Vagina (tissue), 2 donors: ENCODE measurements around the gene DNMT3A. TPM values are rescaled to one million over a fixed set of nuclear protein-coding genes. Genes with fewer than 3 reads are reported as not detected.
A peak's percentile ranks its signal among the peaks of the same experiment; 100 is the strongest.

ENCODE experiments used
- DNase-seq, 2 donors: peaks; one replicate each; pipeline ENCODE4 v3.0.0-alpha.2; 2017; ENCODE audit errors: extremely low spot score in 2 of 2
- H3K27ac ChIP-seq: fragments of 200-600 bp; sonication (generic); one replicate; pipeline ENCODE4 v1.5.1; 2019
- H3K27me3 ChIP-seq: fragments of 200-600 bp; sonication (generic); one replicate; pipeline ENCODE4 v1.5.1; 2019
- H3K36me3 ChIP-seq, 2 donors: fragments of 200-600 bp; sonication (generic); one replicate each; pipeline ENCODE4 v1.5.1; 2017 to 2019
- H3K4me1 ChIP-seq: fragments of 200-600 bp; sonication (generic); one replicate; pipeline ENCODE4 v1.5.1; 2019
- H3K4me3 ChIP-seq, 2 donors: fragments of 200-600 bp; sonication (generic); 1 replicate in 1 of 2; 2 replicates in 1 of 2; pipeline ENCODE4 v1.5.1; 2016 to 2019
- H3K9me3 ChIP-seq: fragments of 200-600 bp; sonication (generic); one replicate; pipeline ENCODE4 v1.5.1; 2019
- CTCF ChIP-seq, 3 experiments: fragments of 450-650 bp in 2 of 3; fragments of 200-600 bp in 1 of 3; sonication (generic) in 1 of 3; IDR thresholded peaks; one replicate each; pipeline ENCODE4 v1.5.1; 2017 to 2019; ENCODE audit warnings: antibody characterized with exemption in 3 of 3, mild to moderate bottlenecking in 2 of 3, moderate library complexity in 2 of 3
- POLR2A ChIP-seq, 2 donors: fragments of 450-650 bp; IDR thresholded peaks; one replicate each; pipeline ENCODE4 v1.6.1; 2017; ENCODE audit warnings: antibody characterized with exemption in 2 of 2, mild to moderate bottlenecking in 2 of 2, moderate library complexity in 2 of 2
- POLR2AphosphoS5 ChIP-seq, 2 donors: sonication (generic); formaldehyde crosslinking; IDR thresholded peaks; one replicate each; pipeline ENCODE4 v1.9.0; 2017; ENCODE audit warnings: antibody characterized with exemption in 2 of 2, mild to moderate bottlenecking in 2 of 2, low read depth in 1 of 2; ENCODE audit not compliant: insufficient read depth in 1 of 2
- intact Hi-C: fragments of 100-400 bp; cut with DNase I; formaldehyde crosslinking; loops from one replicate; pipeline ENCODE4 v1.15.1; 2023
- microRNA counts, 2 donors: library from miRNA; unstranded; fragments of <30 nt; microRNA quantifications; one replicate each; lab custom pipeline; 2016 to 2017
- microRNA-seq: library from miRNA; unstranded; fragments of <30 nt; microRNA quantifications from one replicate; pipeline ENCODE4, GENCODE V29; 2017; ENCODE audit warnings: borderline number of aligned reads, borderline replicate concordance
- small RNA-seq: library from RNA; depleted of rRNA; stranded (forward); fragments of <200 nt; gene quantifications from one replicate; pipeline ENCODE3, GENCODE V24; 2016
- total RNA-seq: library from RNA; depleted of rRNA; stranded (reverse); fragments of >200 nt; gene quantifications from one replicate; pipeline ENCODE4 v1.2.3, GENCODE V29; 2016

The DNMT3A gene
- total RNA-seq, 1 donor from 2014 or later: 28.0 TPM

GRCh38 chr2:25188405-25188804 is 153.3 kb downstream of the DNMT3A start:
- no peak for TF ChIP-seq CTCF (IDR thresholded peaks at IDR 0.05)
- H3K36me3 ChIP-seq: no peaks in the 10 kb centered on the region
- H3K4me3 ChIP-seq: no peak overlapping the region
- H3K27ac ChIP-seq: no peak overlapping the region
- no peaks in the 10 kb centered on the region for H3K9me3 ChIP-seq
- H3K4me1 ChIP-seq: no peaks in the 10 kb centered on the region
- no peaks in the 10 kb centered on the region for H3K27me3 ChIP-seq
- no peak for DNase-seq
- intact Hi-C loops: no loop called here

GRCh38 chr2:25187729-25188350 is 153.9 kb downstream of the DNMT3A start:
- Histone ChIP-seq H3K36me3 (no peaks in the 10 kb centered on the region), H3K27ac (no peak overlapping the region), H3K27me3 (no peaks in the 10 kb centered on the region), H3K4me1 (no peaks in the 10 kb centered on the region), H3K4me3 (no peak overlapping the region), H3K9me3 (no peaks in the 10 kb centered on the region)
- no peak for TF ChIP-seq POLR2AphosphoS5 (IDR thresholded peaks at IDR 0.05; ENCODE audit: insufficient read depth in 1 of 2, low read depth in 1 of 2)
- no peak for TF ChIP-seq CTCF (IDR thresholded peaks at IDR 0.05)
- no peak for TF ChIP-seq POLR2A (IDR thresholded peaks at IDR 0.05)
- DNase-seq: no peak
- intact Hi-C loops: no loop called here

GRCh38 chr2:25184254-25184653 is 157.5 kb downstream of the DNMT3A start:
- H3K27me3 ChIP-seq: no peaks in the 10 kb centered on the region
- no peak overlapping the region for H3K4me3 ChIP-seq
- no peaks in the 10 kb centered on the region for H3K4me1 ChIP-seq
- DNase-seq: no peak
- no peaks in the 10 kb centered on the region for H3K9me3 ChIP-seq
- TF ChIP-seq POLR2AphosphoS5 (IDR thresholded peaks at IDR 0.05; ENCODE audit: insufficient read depth in 1 of 2, low read depth in 1 of 2): peak in 1 of 2 donors; percentile 79
- no peak for TF ChIP-seq POLR2A (IDR thresholded peaks at IDR 0.05)
- H3K36me3 ChIP-seq: no peaks in the 10 kb centered on the region
- H3K27ac ChIP-seq: peak overlapping the region; percentile 49
- intact Hi-C loops: no loop called here

GRCh38 chr2:25178976-25179375 is 162.7 kb downstream of the DNMT3A start:
- no peaks in the 10 kb centered on the region for H3K4me1 ChIP-seq
- TF ChIP-seq POLR2A (IDR thresholded peaks at IDR 0.05): no peak
- no peak for TF ChIP-seq POLR2AphosphoS5 (IDR thresholded peaks at IDR 0.05; ENCODE audit: insufficient read depth in 1 of 2, low read depth in 1 of 2)
- TF ChIP-seq CTCF (IDR thresholded peaks at IDR 0.05): no peak
- no peak overlapping the region for H3K4me3 ChIP-seq
- intact Hi-C loops: no loop called here
- H3K9me3 ChIP-seq: no peaks in the 10 kb centered on the region
- H3K27ac ChIP-seq: no peak overlapping the region
- H3K27me3 ChIP-seq: no peaks in the 10 kb centered on the region
- no peak for DNase-seq
- no peaks in the 10 kb centered on the region for H3K36me3 ChIP-seq

MicroRNA genes within 50 kb of the gene (microRNA counts, 767-probe panel; counts per million panel counts)
- 238 to 261 counts per million in 2 donors for microRNA hsa-miR-1301 (lab: Ali Mortazavi, UCI)

Small RNA genes lying within 50 kb of the gene (microRNA-seq; reads per million reads assigned to microRNA genes)
- 52.6 reads per million, percentile 45 among the genes with 10 or more reads in this experiment for gene MIR1301

Small RNA genes lying within 50 kb of the gene (small RNA-seq; reads per million reads assigned to genes)
- gene MIR1301: 0.69 reads per million

Other genes with a start within 250 kb of the DNMT3A start
- gene POMC, start 173.3 kb downstream of the DNMT3A start, total RNA-seq: 2.5 TPM